ENCODE measurements around the gene PDCD6IP.

PDCD6IP gene

GRCh38 chr3:33787328-33788009 is 11.0 kb upstream of the PDCD6IP start:
- H3K4me3 ChIP-seq (ENCODE audit: low read depth, low read length): no peak overlapping the region
- peak; percentile 54 for DNase-seq (ENCODE audit: low read depth)
- TF ChIP-seq, protein P1, sequence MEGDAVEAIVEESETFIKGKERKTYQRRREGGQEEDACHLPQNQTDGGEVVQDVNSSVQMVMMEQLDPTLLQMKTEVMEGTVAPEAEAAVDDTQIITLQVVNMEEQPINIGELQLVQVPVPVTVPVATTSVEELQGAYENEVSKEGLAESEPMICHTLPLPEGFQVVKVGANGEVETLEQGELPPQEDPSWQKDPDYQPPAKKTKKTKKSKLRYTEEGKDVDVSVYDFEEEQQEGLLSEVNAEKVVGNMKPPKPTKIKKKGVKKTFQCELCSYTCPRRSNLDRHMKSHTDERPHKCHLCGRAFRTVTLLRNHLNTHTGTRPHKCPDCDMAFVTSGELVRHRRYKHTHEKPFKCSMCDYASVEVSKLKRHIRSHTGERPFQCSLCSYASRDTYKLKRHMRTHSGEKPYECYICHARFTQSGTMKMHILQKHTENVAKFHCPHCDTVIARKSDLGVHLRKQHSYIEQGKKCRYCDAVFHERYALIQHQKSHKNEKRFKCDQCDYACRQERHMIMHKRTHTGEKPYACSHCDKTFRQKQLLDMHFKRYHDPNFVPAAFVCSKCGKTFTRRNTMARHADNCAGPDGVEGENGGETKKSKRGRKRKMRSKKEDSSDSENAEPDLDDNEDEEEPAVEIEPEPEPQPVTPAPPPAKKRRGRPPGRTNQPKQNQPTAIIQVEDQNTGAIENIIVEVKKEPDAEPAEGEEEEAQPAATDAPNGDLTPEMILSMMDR (IDR thresholded peaks at IDR 0.05; ENCODE audit: control insufficient read depth, extremely low read depth, insufficient read depth): peak; percentile 94

DNA sequence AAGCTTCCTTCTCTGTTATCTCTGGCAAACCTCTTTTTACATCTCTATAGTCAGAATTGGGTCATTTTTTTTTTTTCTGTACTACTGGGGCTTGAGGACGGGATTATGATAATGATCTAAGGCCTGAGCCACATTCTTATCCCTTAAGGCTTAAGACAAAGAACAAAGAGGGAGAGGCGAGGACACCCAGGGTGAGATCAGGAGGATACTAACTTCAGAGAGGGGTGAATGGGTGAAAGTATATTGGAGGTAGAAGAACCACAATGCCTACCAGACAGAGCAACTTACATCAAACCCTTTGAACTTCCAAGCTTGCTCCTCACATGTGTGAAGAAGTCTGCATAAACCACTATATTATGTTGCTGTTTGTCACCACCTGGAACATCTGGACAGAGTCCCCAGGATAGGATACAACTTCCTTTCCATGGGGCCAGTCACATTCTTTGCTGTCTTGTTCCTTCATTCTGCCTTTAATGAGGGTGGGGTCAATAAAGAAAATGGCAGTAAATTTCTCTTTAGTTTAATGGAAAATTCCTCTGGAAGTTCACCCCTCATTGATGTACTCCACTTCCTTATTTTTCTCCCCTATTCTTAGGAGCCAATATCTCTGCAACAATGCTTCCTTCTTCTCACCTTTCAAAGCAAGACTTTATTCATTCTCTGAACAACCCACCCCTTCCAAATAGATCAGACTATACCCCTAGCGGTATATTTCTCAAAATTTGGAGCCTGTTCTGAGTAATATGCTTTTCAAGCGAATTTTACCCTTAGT is 9.1 kb upstream of the PDCD6IP start:
- DNase-seq (ENCODE audit: low read depth): no peak
- TF ChIP-seq, protein P1 (IDR thresholded peaks at IDR 0.05; ENCODE audit: control insufficient read depth, extremely low read depth, insufficient read depth): no peak
- no peak overlapping the region for H3K4me3 ChIP-seq (ENCODE audit: low read depth, low read length)

- no peak for DNase-seq (ENCODE audit: low read depth)
- TF ChIP-seq, protein P1 (IDR thresholded peaks at IDR 0.05; ENCODE audit: control insufficient read depth, extremely low read depth, insufficient read depth): no peak
- no peak overlapping the region for H3K4me3 ChIP-seq (ENCODE audit: low read depth, low read length)
Observed at GRCh38 chr3:33790091-33790490, 8.3 kb upstream of the PDCD6IP start.

DNA sequence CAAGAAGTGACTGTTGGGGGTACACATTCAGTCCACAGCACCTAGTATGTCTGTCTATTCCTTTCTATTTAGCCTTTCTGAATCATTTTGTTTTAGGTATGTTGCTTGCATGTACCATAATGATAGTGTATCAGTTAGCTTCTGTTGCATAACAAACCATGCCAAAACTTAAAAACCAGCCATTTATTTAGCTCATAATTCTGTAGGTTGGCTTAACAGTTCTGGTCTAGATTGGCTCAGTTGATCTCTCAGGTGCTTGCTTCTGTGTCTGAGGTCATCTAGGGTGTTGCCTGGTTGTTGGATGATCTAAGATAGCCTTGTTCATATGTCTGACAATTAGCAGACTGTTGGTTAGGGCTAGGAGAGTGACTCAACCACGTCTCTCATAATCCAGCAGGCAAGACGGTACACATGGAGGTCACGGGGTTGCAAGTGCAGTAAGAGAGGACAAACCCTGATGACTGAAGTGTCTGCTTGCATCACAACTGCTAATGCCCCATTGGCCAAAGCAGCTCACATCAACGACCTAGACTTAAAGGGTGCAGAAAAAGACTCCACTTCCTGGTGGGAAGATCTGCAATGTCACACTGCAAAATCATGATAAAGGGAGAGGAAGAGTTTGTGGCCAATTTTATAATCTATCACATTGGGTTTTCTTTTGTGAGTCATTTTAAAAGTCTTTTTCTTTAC is 6.8 kb upstream of the PDCD6IP start:
- no peak overlapping the region for H3K4me3 ChIP-seq (ENCODE audit: low read depth, low read length)
- DNase-seq (ENCODE audit: low read depth): no peak
- TF ChIP-seq, protein P1 (IDR thresholded peaks at IDR 0.05; ENCODE audit: control insufficient read depth, extremely low read depth, insufficient read depth): no peak

- DNase-seq (ENCODE audit: low read depth): no peak
- TF ChIP-seq, protein P1 (IDR thresholded peaks at IDR 0.05; ENCODE audit: control insufficient read depth, extremely low read depth, insufficient read depth): no peak
- H3K4me3 ChIP-seq (ENCODE audit: low read depth, low read length): no peak overlapping the region
Observed at GRCh38 chr3:33792167-33792892, 6.1 kb upstream of the PDCD6IP start.

DNA sequence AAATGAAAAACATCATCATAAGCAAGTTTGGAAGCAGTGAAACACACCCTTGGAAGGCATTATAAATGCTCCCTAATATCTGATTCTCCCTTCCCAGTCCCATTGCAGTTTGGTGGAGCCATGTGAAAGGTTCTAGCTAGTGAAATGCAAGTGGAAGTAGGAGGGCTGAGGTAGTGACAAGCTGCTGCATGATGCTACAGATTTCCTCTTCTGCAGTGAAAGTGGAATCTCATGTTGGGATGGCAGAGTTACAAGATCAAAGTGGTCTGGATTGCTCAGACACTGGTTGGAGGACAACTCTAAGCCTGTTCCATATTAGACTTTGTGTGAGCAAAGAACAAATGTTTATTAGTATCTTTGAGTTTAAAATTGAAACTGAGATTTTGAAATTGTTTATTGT is 3.3 kb upstream of the PDCD6IP start:
- TF ChIP-seq, protein P1 (IDR thresholded peaks at IDR 0.05; ENCODE audit: control insufficient read depth, extremely low read depth, insufficient read depth): no peak
- no peak for DNase-seq (ENCODE audit: low read depth)

More for the DNA sequence above, 3.3 kb upstream of the PDCD6IP start:
- H3K4me3 ChIP-seq (ENCODE audit: low read depth, low read length): no peak overlapping the region

Measured in LNCaP clone FGC (cell line).